ENCODE results near the gene HSD17B12. TPM values are rescaled to one million over a fixed set of nuclear protein-coding genes. Genes with fewer than 3 reads are reported as not detected.

The HSD17B12 gene
- polyA plus RNA-seq, 3 donors = 13.3 to 35.5 (median 30.4) TPM

GRCh38 chr11:43738600-43739409, 58.3 kb downstream of the HSD17B12 start:
- H3K9ac ChIP-seq (ENCODE audit: insufficient read depth, low read length, poor library complexity, severe bottlenecking) = no peak overlapping the region
- no peak overlapping the region for H3K4me2 ChIP-seq (replicated peaks; ENCODE audit: extremely low read depth, low read length, poor library complexity, severe bottlenecking)
- peaks cover 0 to 5% (median 2%) of the 10 kb centered on the region in 7 donors for H3K9me3 Mint-ChIP-seq
- no peak overlapping the region for H3K4me3 ChIP-seq (replicated peaks in 1 of 3; ENCODE audit: low read depth in 2 of 3, low read length in 3 of 3)
- H3K4me3 Mint-ChIP-seq = no peak overlapping the region
- no peaks in the 10 kb centered on the region for H4K20me1 ChIP-seq (ENCODE audit: insufficient read depth, low read length)
- no peak overlapping the region for H3K27ac ChIP-seq (ENCODE audit: low read depth in 1 of 2, low read length in 2 of 2)
- H3K36me3 ChIP-seq (replicated peaks in 1 of 2; ENCODE audit: control insufficient read depth in 1 of 2, insufficient read depth in 2 of 2, low read length in 2 of 2) = peaks cover 4 to 20% of the 10 kb centered on the region in 2 donors
- TF ChIP-seq CTCF (IDR thresholded peaks at IDR 0.05) = no peak
- H2AFZ ChIP-seq (ENCODE audit: insufficient read depth, low read depth, low read length, poor library complexity, severe bottlenecking) = no peak overlapping the region
- H3K27me3 ChIP-seq (ENCODE audit: control insufficient read depth in 2 of 2, insufficient read depth in 2 of 2, low read length in 2 of 2) = no peaks in the 10 kb centered on the region
- H3K79me2 ChIP-seq (ENCODE audit: insufficient read depth, low read length) = no peaks in the 10 kb centered on the region
- intact Hi-C loops (cut with micrococcal nuclease) = no loop called here
- peaks cover 25% of the 10 kb centered on the region for H3K4me1 Mint-ChIP-seq
- no peaks in the 10 kb centered on the region for H3K27me3 Mint-ChIP-seq (ENCODE audit: low read depth in 3 of 3)
- 73% methylated on average over 4 of the region's 6 CpGs for WGBS (ENCODE audit: insufficient coverage)
- H3K36me3 Mint-ChIP-seq = peaks cover 21 to 27% of the 10 kb centered on the region in 2 donors
- no peak for DNase-seq
- no peaks in the 10 kb centered on the region for H3K9me3 ChIP-seq (replicated peaks in 1 of 2; ENCODE audit: control insufficient read depth in 1 of 2, insufficient read depth in 1 of 2, low read length in 2 of 2)
- peaks cover 12 to 20% of the 10 kb centered on the region in 2 donors for H3K4me1 ChIP-seq (ENCODE audit: control insufficient read depth in 1 of 2, insufficient read depth in 2 of 2, low read length in 2 of 2)
- H3K27ac Mint-ChIP-seq = no peak overlapping the region

GRCh38 chr11:43746670-43747069, 66.1 kb downstream of the HSD17B12 start:
- Mint-ChIP-seq H3K36me3 (peaks cover 15 to 26% of the 10 kb centered on the region in 2 donors), H3K27ac (peak overlapping the region in 2 of 7 donors; percentile 20 to 61), H3K4me3 (no peak overlapping the region), H3K9me3 (peaks cover 0 to 14% (median 8%) of the 10 kb centered on the region in 7 donors), H3K27me3 (ENCODE audit: low read depth in 3 of 3) (no peaks in the 10 kb centered on the region), H3K4me1 (peaks cover 11% of the 10 kb centered on the region)
- intact Hi-C loops (cut with micrococcal nuclease) = no loop called here
- peak in 1 of 3 donors; percentile 4 for DNase-seq
- no peak overlapping the region for H2AFZ ChIP-seq (ENCODE audit: insufficient read depth, low read depth, low read length, poor library complexity, severe bottlenecking)
- H3K9ac ChIP-seq (ENCODE audit: insufficient read depth, low read length, poor library complexity, severe bottlenecking) = no peak overlapping the region
- H3K4me3 ChIP-seq (replicated peaks in 1 of 3; ENCODE audit: low read depth in 2 of 3, low read length in 3 of 3) = no peak overlapping the region
- no peak overlapping the region for H3K4me2 ChIP-seq (replicated peaks; ENCODE audit: extremely low read depth, low read length, poor library complexity, severe bottlenecking)
- no peaks in the 10 kb centered on the region for H3K27me3 ChIP-seq (ENCODE audit: control insufficient read depth in 2 of 2, insufficient read depth in 2 of 2, low read length in 2 of 2)
- 82% methylated on average over 2 of the region's 3 CpGs for WGBS (ENCODE audit: insufficient coverage)
- H3K27ac ChIP-seq (ENCODE audit: low read depth in 1 of 2, low read length in 2 of 2) = no peak overlapping the region
- no peaks in the 10 kb centered on the region for H4K20me1 ChIP-seq (ENCODE audit: insufficient read depth, low read length)
- H3K79me2 ChIP-seq (ENCODE audit: insufficient read depth, low read length) = no peaks in the 10 kb centered on the region
- H3K4me1 ChIP-seq (ENCODE audit: control insufficient read depth in 1 of 2, insufficient read depth in 2 of 2, low read length in 2 of 2) = peaks cover 4 to 7% of the 10 kb centered on the region in 2 donors
- no peak for TF ChIP-seq CTCF (IDR thresholded peaks at IDR 0.05)
- H3K9me3 ChIP-seq (replicated peaks in 1 of 2; ENCODE audit: control insufficient read depth in 1 of 2, insufficient read depth in 1 of 2, low read length in 2 of 2) = no peaks in the 10 kb centered on the region
- H3K36me3 ChIP-seq (replicated peaks in 1 of 2; ENCODE audit: control insufficient read depth in 1 of 2, insufficient read depth in 2 of 2, low read length in 2 of 2) = peaks cover 2 to 19% of the 10 kb centered on the region in 2 donors
